NAMALWA (cell line): ENCODE results near the gene ZCCHC8.
"Not testable (repeated sequence)": the region's sequence is repeated elsewhere in the genome, so short reads cannot be mapped to it uniquely, and the experiment has no call there.

ENCODE experiments used
- DNase-seq: peaks from one replicate; pipeline ENCODE4 v3.0.0-alpha.2; 2015; ENCODE audit warnings: low spot score

ZCCHC8 gene

GRCh38 chr12:122500685-122501488, at the start of gene ZCCHC8:
Gene ZCCHC8, minus strand, starts transcription at chr12:122500932. Its CDS starts 92 bp downstream, at chr12:122500840.
- peak; percentile 99 for DNase-seq

GRCh38 chr12:122547330-122547729, 46.6 kb upstream of the ZCCHC8 start:
- DNase-seq: no peak

GRCh38 chr12:122545855-122546254, 45.1 kb upstream of the ZCCHC8 start:
- no peak for DNase-seq

GRCh38 chr12:122544537-122544936, 43.8 kb upstream of the ZCCHC8 start:
- no peak for DNase-seq

- DNase-seq: no peak
These were observed 37.8 kb upstream of the ZCCHC8 start for GRCh38 chr12:122538496-122538895.

GRCh38 chr12:122537021-122537420, 36.3 kb upstream of the ZCCHC8 start:
- DNase-seq: no peak

GRCh38 chr12:122533856-122534255, 33.1 kb upstream of the ZCCHC8 start:
- DNase-seq: no peak

GRCh38 chr12:122528992-122529391, 28.3 kb upstream of the ZCCHC8 start:
- no peak for DNase-seq

GRCh38 chr12:122528582-122528981, 27.9 kb upstream of the ZCCHC8 start:
- DNase-seq: no peak

- peak; percentile 75 for DNase-seq
These were observed 26.8 kb upstream of the ZCCHC8 start for GRCh38 chr12:122527478-122527944.

- DNase-seq: peak; percentile 100
These were observed 26.1 kb upstream of the ZCCHC8 start, which contains the start of the genes KNTC1 and RSRC2 for GRCh38 chr12:122526683-122527477. Gene KNTC1, plus strand, starts transcription at chr12:122527249. Its CDS starts 2,815 bp downstream, at chr12:122530064. Gene RSRC2, minus strand, starts transcription at chr12:122526936. Its CDS starts 83 bp downstream, at chr12:122526853.

GRCh38 chr12:122523846-122524718, 23.4 kb upstream of the ZCCHC8 start:
- no peak for DNase-seq

- no peak for DNase-seq
These were observed 22.5 kb upstream of the ZCCHC8 start for GRCh38 chr12:122523280-122523679.

- DNase-seq: no peak
These were observed 19.9 kb upstream of the ZCCHC8 start for GRCh38 chr12:122520676-122521075.

GRCh38 chr12:122519418-122519817, 18.7 kb upstream of the ZCCHC8 start:
- no peak for DNase-seq

GRCh38 chr12:122518908-122519307, 18.2 kb upstream of the ZCCHC8 start:
- no peak for DNase-seq

- DNase-seq: no peak
These were observed 17.1 kb upstream of the ZCCHC8 start for GRCh38 chr12:122517877-122518276.

GRCh38 chr12:122516544-122517361, 16.0 kb upstream of the ZCCHC8 start:
- no peak for DNase-seq

GRCh38 chr12:122515275-122515674, 14.5 kb upstream of the ZCCHC8 start:
- DNase-seq: no peak

- DNase-seq: no peak
These were observed 12.9 kb upstream of the ZCCHC8 start for GRCh38 chr12:122513660-122514059.

- not testable (repeated sequence) for DNase-seq
These were observed 12.3 kb upstream of the ZCCHC8 start for GRCh38 chr12:122513028-122513427.
